GM23338 (cell line): ENCODE measurements around the gene BTRC.

Source experiments
- CREB1 ChIP-seq: fragments of 250-450 bp; sonication (Bioruptor Pico); IDR thresholded peaks from 2 replicates; pipeline ENCODE4 v1.5.0; 2020; ENCODE audit warnings: low read depth, mild to moderate bottlenecking, moderate library complexity
- EZH2 ChIP-seq: fragments of 200-600 bp; sonication (generic); IDR thresholded peaks from one replicate; pipeline ENCODE4 v1.8.0; 2017; ENCODE audit warnings: antibody characterized with exemption, mild to moderate bottlenecking, low read depth; ENCODE audit not compliant: unreplicated experiment
- EZH2phosphoT487 ChIP-seq: fragments of 200-600 bp; sonication (generic); IDR thresholded peaks from one replicate; pipeline ENCODE4 v1.8.1; 2018; ENCODE audit warnings: antibody characterized with exemption; ENCODE audit not compliant: unreplicated experiment
- JUNB ChIP-seq: IDR thresholded peaks from one replicate; pipeline ENCODE4 v1.6.1; 2016; ENCODE audit warnings: antibody characterized with exemption; ENCODE audit not compliant: unreplicated experiment
- POLR2AphosphoS5 ChIP-seq: IDR thresholded peaks from 2 replicates; pipeline ENCODE4 v1.6.1; 2016; ENCODE audit warnings: antibody characterized with exemption, low read depth
- TF ChIP-seq, protein P1 (sequence below), 2 experiments: fragments of 200-600 bp in 1 of 2; sonication (generic) in 1 of 2; conservative IDR thresholded peaks; 2 replicates each; pipeline versions ENCODE4 v1.5.1 to v1.6.1; 2016 to 2017; ENCODE audit warnings: antibody characterized with exemption in 2 of 2, low read depth in 2 of 2, mild to moderate bottlenecking in 2 of 2, moderate library complexity in 1 of 2
- TF ChIP-seq, protein P2 (sequence below): IDR thresholded peaks from one replicate; pipeline ENCODE4 v1.6.1; 2018; ENCODE audit warnings: antibody characterized with exemption; ENCODE audit not compliant: unreplicated experiment

DNA sequence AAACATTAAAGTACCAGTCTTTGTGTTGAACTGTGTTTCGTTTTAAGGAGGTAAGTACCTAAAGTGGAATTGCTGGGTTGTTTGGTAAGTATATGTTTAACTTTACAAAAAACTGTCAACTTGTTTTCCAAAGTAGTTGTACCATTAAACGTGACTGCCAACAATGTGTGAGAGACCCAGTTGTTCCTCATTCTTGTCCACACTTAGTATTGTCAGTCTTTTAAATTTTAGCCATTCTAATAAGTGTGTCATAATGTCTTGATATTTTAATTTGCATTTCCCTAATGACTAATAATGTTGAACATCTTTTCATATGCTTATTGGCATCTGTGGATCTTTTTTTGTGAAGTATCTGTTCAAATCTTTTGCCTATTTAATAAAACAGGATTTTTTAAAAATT, 159.8 kb downstream of the BTRC start:
- TF ChIP-seq JUNB (no peak), EZH2phosphoT487 (no peak), EZH2 (no peak), CREB1 (no peak), POLR2AphosphoS5 (no peak)
- TF ChIP-seq, protein P1, sequence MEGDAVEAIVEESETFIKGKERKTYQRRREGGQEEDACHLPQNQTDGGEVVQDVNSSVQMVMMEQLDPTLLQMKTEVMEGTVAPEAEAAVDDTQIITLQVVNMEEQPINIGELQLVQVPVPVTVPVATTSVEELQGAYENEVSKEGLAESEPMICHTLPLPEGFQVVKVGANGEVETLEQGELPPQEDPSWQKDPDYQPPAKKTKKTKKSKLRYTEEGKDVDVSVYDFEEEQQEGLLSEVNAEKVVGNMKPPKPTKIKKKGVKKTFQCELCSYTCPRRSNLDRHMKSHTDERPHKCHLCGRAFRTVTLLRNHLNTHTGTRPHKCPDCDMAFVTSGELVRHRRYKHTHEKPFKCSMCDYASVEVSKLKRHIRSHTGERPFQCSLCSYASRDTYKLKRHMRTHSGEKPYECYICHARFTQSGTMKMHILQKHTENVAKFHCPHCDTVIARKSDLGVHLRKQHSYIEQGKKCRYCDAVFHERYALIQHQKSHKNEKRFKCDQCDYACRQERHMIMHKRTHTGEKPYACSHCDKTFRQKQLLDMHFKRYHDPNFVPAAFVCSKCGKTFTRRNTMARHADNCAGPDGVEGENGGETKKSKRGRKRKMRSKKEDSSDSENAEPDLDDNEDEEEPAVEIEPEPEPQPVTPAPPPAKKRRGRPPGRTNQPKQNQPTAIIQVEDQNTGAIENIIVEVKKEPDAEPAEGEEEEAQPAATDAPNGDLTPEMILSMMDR (conservative IDR thresholded peaks at IDR 0.05; ENCODE audit: low read depth in 2 of 2) = no peak
- TF ChIP-seq, protein P2, sequence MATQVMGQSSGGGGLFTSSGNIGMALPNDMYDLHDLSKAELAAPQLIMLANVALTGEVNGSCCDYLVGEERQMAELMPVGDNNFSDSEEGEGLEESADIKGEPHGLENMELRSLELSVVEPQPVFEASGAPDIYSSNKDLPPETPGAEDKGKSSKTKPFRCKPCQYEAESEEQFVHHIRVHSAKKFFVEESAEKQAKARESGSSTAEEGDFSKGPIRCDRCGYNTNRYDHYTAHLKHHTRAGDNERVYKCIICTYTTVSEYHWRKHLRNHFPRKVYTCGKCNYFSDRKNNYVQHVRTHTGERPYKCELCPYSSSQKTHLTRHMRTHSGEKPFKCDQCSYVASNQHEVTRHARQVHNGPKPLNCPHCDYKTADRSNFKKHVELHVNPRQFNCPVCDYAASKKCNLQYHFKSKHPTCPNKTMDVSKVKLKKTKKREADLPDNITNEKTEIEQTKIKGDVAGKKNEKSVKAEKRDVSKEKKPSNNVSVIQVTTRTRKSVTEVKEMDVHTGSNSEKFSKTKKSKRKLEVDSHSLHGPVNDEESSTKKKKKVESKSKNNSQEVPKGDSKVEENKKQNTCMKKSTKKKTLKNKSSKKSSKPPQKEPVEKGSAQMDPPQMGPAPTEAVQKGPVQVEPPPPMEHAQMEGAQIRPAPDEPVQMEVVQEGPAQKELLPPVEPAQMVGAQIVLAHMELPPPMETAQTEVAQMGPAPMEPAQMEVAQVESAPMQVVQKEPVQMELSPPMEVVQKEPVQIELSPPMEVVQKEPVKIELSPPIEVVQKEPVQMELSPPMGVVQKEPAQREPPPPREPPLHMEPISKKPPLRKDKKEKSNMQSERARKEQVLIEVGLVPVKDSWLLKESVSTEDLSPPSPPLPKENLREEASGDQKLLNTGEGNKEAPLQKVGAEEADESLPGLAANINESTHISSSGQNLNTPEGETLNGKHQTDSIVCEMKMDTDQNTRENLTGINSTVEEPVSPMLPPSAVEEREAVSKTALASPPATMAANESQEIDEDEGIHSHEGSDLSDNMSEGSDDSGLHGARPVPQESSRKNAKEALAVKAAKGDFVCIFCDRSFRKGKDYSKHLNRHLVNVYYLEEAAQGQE = no peak
